Limb (tissue), 2 donors: ENCODE data around the gene ARL15.
A peak's percentile ranks its signal among the peaks of the same experiment; 100 is the strongest.
"Not testable (repeated sequence)": the region's sequence is repeated elsewhere in the genome, so short reads cannot be mapped to it uniquely, and the experiment has no call there.

Source experiments
- DNase-seq, 2 donors: peaks; one replicate each; pipeline ENCODE4 v3.0.0-alpha.2; 2016; ENCODE audit errors: extremely low spot score in 2 of 2

ARL15 gene

GRCh38 chr5:54045077-54045792 is 265.1 kb downstream of the ARL15 start:
- DNase-seq: no peak

GRCh38 chr5:54044276-54044675 is 266.1 kb downstream of the ARL15 start:
- DNase-seq: not testable (repeated sequence)

- DNase-seq: peak in 1 of 2 donors; percentile 10
Observed at GRCh38 chr5:54040804-54041203, 269.6 kb downstream of the ARL15 start.

GRCh38 chr5:54040018-54040417 is 270.4 kb downstream of the ARL15 start:
- DNase-seq: no peak

GRCh38 chr5:54037205-54037604 is 273.2 kb downstream of the ARL15 start:
- DNase-seq: no peak

- DNase-seq: no peak
Observed at GRCh38 chr5:54030981-54031380, 279.4 kb downstream of the ARL15 start.

GRCh38 chr5:54024466-54024865 is 285.9 kb downstream of the ARL15 start:
- DNase-seq: no peak

- DNase-seq: no peak
Observed at GRCh38 chr5:54022223-54022622, 288.1 kb downstream of the ARL15 start.

- no peak for DNase-seq
Observed at GRCh38 chr5:54021431-54022164, 288.8 kb downstream of the ARL15 start.

- DNase-seq: no peak
Observed at GRCh38 chr5:54018438-54018837, 291.9 kb downstream of the ARL15 start.

GRCh38 chr5:54017580-54017979 is 292.8 kb downstream of the ARL15 start:
- DNase-seq: no peak

- DNase-seq: no peak
Observed at GRCh38 chr5:54013556-54014194, 296.7 kb downstream of the ARL15 start.

- DNase-seq: no peak
Observed at GRCh38 chr5:54009828-54010227, 300.5 kb downstream of the ARL15 start.

GRCh38 chr5:54009357-54009756 is 301.0 kb downstream of the ARL15 start:
- no peak for DNase-seq

GRCh38 chr5:54007827-54008777 is 302.3 kb downstream of the ARL15 start:
- DNase-seq: no peak

GRCh38 chr5:54004697-54005096 is 305.7 kb downstream of the ARL15 start:
- DNase-seq: no peak

- no peak for DNase-seq
Observed at GRCh38 chr5:54002779-54003178, 307.6 kb downstream of the ARL15 start.

GRCh38 chr5:54001976-54002775 is 308.2 kb downstream of the ARL15 start:
- no peak for DNase-seq

GRCh38 chr5:54000011-54000410 is 310.4 kb downstream of the ARL15 start:
- no peak for DNase-seq
